HEK293T (cell line): ENCODE measurements around the gene ID2.

ENCODE experiments used
- ARNT ChIP-seq: fragments of 450-650 bp; IDR thresholded peaks from 2 replicates; pipeline ENCODE4 v1.6.1; 2017; ENCODE audit warnings: mild to moderate bottlenecking
- BHLHE40 ChIP-seq: fragments of 450-650 bp; IDR thresholded peaks from 2 replicates; pipeline ENCODE4 v1.6.1; 2016; ENCODE audit warnings: mild to moderate bottlenecking, moderate library complexity, borderline replicate concordance
- CTBP1 ChIP-seq: fragments of 450-650 bp; IDR thresholded peaks from 2 replicates; pipeline ENCODE4 v1.6.1; 2016; ENCODE audit warnings: borderline replicate concordance
- ELF4 ChIP-seq: fragments of 450-650 bp; IDR thresholded peaks from 2 replicates; pipeline ENCODE4 v1.6.1; 2017; ENCODE audit warnings: antibody characterized with exemption
- FOXA1 ChIP-seq: fragments of 450-650 bp; IDR thresholded peaks from 2 replicates; pipeline ENCODE4 v1.6.1; 2016; ENCODE audit warnings: mild to moderate bottlenecking
- FOXK2 ChIP-seq: fragments of 450-650 bp; IDR thresholded peaks from 2 replicates; pipeline ENCODE4 v1.6.1; 2016; ENCODE audit warnings: mild to moderate bottlenecking
- FOXM1 ChIP-seq: fragments of 450-650 bp; IDR thresholded peaks from 2 replicates; pipeline ENCODE4 v1.6.1; 2017; ENCODE audit warnings: mild to moderate bottlenecking, borderline replicate concordance
- HDGF ChIP-seq: fragments of 450-650 bp; IDR thresholded peaks from 2 replicates; pipeline ENCODE4 v1.6.1; 2017; ENCODE audit warnings: antibody characterized with exemption, borderline replicate concordance
- NFRKB ChIP-seq: fragments of 450-650 bp; IDR thresholded peaks from 2 replicates; pipeline ENCODE4 v1.6.1; 2016; ENCODE audit warnings: mild to moderate bottlenecking, moderate library complexity
- SP1 ChIP-seq: fragments of 450-650 bp; IDR thresholded peaks from 2 replicates; pipeline ENCODE4 v1.6.1; 2017
- SUZ12 ChIP-seq: fragments of 450-650 bp; IDR thresholded peaks from 2 replicates; pipeline ENCODE4 v1.6.1; 2016; ENCODE audit warnings: mild to moderate bottlenecking
- TARDBP ChIP-seq: fragments of 450-650 bp; IDR thresholded peaks from 2 replicates; pipeline ENCODE4 v1.6.1; 2016
- TF ChIP-seq, protein P1 (sequence below): fragments of 450-650 bp; IDR thresholded peaks from 2 replicates; pipeline ENCODE4 v1.6.1; 2016

DNA sequence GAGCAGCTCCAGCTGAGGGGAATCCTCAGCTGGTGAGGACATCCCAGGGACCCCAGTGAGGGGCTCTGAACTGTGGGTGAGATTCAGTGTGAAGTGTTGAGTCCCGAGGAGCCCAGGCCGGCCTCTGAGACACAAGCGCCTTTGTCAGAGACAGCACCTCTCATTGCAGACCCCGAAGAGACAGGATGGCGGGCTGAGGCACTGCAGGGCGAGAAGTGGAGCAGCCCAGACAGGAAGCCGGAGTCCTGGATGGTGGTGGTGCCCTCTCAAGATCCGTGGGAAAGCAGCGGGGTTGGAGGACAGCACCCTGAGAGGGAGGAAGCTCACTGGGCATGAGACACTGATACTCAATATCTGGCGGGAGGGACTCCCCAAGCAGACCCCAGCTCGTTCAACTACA, 49.1 kb upstream of the ID2 start:
- TF ChIP-seq BHLHE40: no peak
- no peak for TF ChIP-seq TARDBP
- TF ChIP-seq FOXM1: no peak
- no peak for TF ChIP-seq SP1
- TF ChIP-seq FOXA1: no peak
- TF ChIP-seq HDGF: no peak
- TF ChIP-seq ARNT: no peak
- TF ChIP-seq NFRKB: no peak
- TF ChIP-seq, protein P1, sequence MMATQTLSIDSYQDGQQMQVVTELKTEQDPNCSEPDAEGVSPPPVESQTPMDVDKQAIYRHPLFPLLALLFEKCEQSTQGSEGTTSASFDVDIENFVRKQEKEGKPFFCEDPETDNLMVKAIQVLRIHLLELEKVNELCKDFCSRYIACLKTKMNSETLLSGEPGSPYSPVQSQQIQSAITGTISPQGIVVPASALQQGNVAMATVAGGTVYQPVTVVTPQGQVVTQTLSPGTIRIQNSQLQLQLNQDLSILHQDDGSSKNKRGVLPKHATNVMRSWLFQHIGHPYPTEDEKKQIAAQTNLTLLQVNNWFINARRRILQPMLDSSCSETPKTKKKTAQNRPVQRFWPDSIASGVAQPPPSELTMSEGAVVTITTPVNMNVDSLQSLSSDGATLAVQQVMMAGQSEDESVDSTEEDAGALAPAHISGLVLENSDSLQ: no peak
- no peak for TF ChIP-seq FOXK2
- no peak for TF ChIP-seq SUZ12
- TF ChIP-seq CTBP1: no peak
- TF ChIP-seq ELF4: no peak
